ENCODE results near the gene IL21.

DNA sequence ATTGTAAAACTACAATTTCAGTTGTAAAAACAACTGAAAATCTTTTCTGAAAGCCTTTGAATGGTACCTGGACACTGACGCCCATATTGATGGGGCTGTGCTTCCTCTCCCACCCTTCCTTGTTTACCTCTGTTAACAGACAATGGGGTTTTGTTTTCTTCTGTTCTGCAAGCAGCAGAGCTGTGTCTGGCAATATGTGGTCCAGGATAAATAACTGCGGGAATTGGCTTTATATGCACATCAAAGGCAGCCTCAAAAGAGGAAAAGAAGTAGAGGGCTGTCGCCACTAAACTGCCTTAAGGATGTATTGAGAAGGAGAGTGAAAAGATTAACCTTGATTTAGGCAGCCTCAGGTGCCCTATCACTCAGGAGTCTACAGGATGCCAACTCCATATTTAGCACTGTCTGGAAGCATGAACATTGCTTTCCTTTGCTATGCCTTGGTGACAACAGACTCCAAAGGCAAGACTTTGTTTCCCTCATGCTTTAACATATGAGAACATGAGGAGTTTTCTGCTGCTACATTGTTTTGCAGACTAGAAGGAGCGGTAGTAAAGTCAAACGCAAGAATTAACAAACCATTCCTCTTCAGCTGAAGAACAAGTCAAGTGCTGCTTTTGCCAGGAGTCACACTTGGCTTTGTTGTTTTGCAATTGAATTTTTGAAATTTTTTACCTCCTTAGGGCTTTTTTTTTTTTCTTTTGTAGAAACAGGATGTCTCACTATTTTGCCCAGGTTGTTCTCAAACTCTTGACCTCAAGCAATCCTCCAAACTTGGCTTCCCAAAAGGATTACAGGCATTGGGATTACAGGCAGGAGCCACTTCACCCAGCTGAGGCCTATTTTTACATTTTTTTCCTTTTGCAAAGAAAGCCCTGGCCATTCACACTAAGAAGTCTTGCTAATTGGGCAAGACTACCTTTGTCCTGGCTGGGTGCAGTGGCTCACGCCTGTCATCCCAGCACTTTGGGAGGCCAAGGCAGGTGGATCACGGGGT lies 3.0 kb downstream of the IL21 start:
- TF ChIP-seq, protein P1, sequence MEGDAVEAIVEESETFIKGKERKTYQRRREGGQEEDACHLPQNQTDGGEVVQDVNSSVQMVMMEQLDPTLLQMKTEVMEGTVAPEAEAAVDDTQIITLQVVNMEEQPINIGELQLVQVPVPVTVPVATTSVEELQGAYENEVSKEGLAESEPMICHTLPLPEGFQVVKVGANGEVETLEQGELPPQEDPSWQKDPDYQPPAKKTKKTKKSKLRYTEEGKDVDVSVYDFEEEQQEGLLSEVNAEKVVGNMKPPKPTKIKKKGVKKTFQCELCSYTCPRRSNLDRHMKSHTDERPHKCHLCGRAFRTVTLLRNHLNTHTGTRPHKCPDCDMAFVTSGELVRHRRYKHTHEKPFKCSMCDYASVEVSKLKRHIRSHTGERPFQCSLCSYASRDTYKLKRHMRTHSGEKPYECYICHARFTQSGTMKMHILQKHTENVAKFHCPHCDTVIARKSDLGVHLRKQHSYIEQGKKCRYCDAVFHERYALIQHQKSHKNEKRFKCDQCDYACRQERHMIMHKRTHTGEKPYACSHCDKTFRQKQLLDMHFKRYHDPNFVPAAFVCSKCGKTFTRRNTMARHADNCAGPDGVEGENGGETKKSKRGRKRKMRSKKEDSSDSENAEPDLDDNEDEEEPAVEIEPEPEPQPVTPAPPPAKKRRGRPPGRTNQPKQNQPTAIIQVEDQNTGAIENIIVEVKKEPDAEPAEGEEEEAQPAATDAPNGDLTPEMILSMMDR (IDR thresholded peaks at IDR 0.05; ENCODE audit: low read length): no peak
- no peak for TF ChIP-seq EZH2 (optimal IDR thresholded peaks at IDR 0.05; ENCODE audit: low read depth, low read length)
